Activated T-helper 1 cell treated with anti-CD3 and anti-CD28 coated beads, Interleukin-12 subunit alpha, Interleukin-12 subunit beta, Interleukin-2, Interleukin-4 antibody, amounts not matched to agents 30 ng/mL and 10 ng/mL and 1 ng/mL, durations not matched to agents 14 hours and 24 hours and 36 hours (primary cell): ENCODE measurements around the gene PTPRK. TPM values are rescaled to one million over a fixed set of nuclear protein-coding genes. Genes with fewer than 3 reads are reported as not detected.
"Not testable (repeated sequence)": the region's sequence is repeated elsewhere in the genome, so short reads cannot be mapped to it uniquely, and the experiment has no call there.

Experiments used
- DNase-seq: peaks from one replicate; pipeline ENCODE4 v3.0.0; 2021; ENCODE audit warnings: low spot score
- H3K27ac Mint-ChIP-seq: one replicate; pipeline ENCODE4 v1.8.0; 2021; ENCODE audit warnings: mild to moderate bottlenecking, mixed read lengths
- H3K27me3 Mint-ChIP-seq: one replicate; pipeline ENCODE4 v1.8.0; 2022; ENCODE audit warnings: mild to moderate bottlenecking, moderate library complexity, mixed read lengths; ENCODE audit not compliant: insufficient read depth
- H3K36me3 Mint-ChIP-seq: one replicate; pipeline ENCODE4 v1.8.0; 2021; ENCODE audit warnings: low read depth, mixed read lengths
- H3K4me1 Mint-ChIP-seq: one replicate; pipeline ENCODE4 v1.8.0; 2021; ENCODE audit warnings: low read depth, mixed read lengths
- H3K4me3 Mint-ChIP-seq: one replicate; pipeline ENCODE4 v1.8.0; 2021; ENCODE audit warnings: mild to moderate bottlenecking, moderate library complexity, mixed read lengths
- H3K9me3 Mint-ChIP-seq: one replicate; pipeline ENCODE4 v1.8.0; 2021; ENCODE audit warnings: mixed read lengths
- intact Hi-C: fragments of 100-400 bp; cut with micrococcal nuclease; formaldehyde crosslinking; loops from one replicate; pipeline ENCODE4 v1.15.1; 2024
- total RNA-seq: library from RNA; stranded (reverse); gene quantifications from 2 replicates; pipeline ENCODE4 v1.2.3, GENCODE V29; 2022

Gene PTPRK
- total RNA-seq, 1 donor from 2014 or later, result 3.2 TPM

DNA sequence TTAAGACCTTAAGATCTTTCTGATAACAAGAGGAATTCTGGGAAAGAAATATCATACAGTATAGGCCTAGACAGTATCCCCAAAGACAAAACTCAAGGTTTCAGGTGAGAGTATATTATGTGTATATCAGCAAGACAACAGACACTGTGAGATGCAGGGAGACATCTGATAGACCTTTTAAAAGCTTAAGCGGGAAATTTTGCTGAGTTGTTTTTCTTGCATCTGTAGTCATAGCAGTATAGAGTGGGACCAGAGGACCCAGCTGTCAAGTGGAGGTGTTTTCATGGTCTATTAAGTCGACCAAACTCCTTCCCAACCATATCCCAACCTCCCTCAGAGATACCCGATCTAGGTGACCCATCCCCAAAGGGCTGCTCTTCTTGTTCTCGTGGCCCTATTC, 521.4 kb downstream of the PTPRK start:
- Mint-ChIP-seq H3K36me3 (peaks cover 2% of the 10 kb centered on the region), H3K27me3 (no peaks in the 10 kb centered on the region), H3K9me3 (peaks cover 3% of the 10 kb centered on the region), H3K4me3 (no peak overlapping the region), H3K27ac (no peak overlapping the region), H3K4me1 (peaks cover 18% of the 10 kb centered on the region)
- intact Hi-C loops, result no loop called here
- DNase-seq, result no peak

DNA sequence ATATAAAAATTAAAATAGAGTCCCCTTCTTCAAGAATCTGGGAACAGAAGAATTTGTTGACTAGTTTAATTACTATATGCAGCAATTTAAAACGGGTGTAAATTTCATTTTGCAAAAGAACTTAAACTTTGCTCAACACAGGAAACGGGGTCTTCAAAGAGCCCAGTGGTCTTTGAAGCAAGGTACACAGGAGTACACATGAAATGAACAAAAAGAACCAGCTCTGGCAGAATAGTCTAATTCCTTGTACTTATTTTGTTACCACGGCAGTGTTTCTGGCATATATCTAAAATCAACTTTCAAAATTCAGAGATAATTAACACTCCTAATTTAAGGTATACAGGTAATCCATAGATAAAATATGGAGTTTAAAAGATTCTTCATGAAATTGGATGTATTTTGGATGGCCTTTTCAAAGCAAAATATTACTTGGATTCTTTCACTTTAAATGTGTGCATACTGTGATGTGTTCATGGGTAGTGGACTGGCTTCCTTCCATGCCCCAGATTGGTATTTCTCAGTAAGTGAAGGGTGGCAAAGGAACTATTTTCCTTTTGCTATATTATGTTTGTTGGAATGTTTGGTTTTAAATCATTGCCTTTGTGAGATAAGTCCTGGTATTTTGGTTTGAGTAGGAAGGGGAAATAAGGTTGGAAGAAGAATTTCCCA, 522.8 kb downstream of the PTPRK start:
- no peak overlapping the region for H3K27ac Mint-ChIP-seq
- intact Hi-C loops, result no loop called here
- H3K9me3 Mint-ChIP-seq, result peaks cover 3% of the 10 kb centered on the region
- peaks cover 2% of the 10 kb centered on the region for H3K36me3 Mint-ChIP-seq
- no peak for DNase-seq
- no peak overlapping the region for H3K4me3 Mint-ChIP-seq
- H3K27me3 Mint-ChIP-seq, result no peaks in the 10 kb centered on the region
- H3K4me1 Mint-ChIP-seq, result peaks cover 18% of the 10 kb centered on the region

DNA sequence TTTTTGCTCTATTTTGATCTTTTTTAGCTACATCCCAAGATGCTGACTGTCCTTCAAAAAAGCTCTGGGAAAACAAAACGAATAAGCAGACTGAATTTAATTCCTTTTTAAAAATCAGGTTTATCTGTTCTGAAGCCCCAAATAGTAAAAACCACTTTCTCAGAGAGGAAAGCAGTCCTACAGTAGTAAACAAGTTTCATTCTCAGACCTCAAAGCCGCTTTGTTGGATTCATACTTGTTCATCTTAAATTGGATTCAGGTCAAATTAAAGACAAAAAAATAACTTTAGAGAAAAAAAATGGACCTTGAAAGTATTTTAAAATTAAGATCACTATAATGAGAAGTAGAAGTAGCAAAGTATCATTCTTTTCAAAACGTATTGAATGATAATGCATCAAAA, 523.5 kb downstream of the PTPRK start:
- Mint-ChIP-seq H3K27me3 (no peaks in the 10 kb centered on the region), H3K4me3 (no peak overlapping the region), H3K27ac (no peak overlapping the region), H3K36me3 (peaks cover 2% of the 10 kb centered on the region), H3K4me1 (peaks cover 23% of the 10 kb centered on the region), H3K9me3 (peaks cover 3% of the 10 kb centered on the region)
- intact Hi-C loops, result no loop called here
- no peak for DNase-seq

DNA sequence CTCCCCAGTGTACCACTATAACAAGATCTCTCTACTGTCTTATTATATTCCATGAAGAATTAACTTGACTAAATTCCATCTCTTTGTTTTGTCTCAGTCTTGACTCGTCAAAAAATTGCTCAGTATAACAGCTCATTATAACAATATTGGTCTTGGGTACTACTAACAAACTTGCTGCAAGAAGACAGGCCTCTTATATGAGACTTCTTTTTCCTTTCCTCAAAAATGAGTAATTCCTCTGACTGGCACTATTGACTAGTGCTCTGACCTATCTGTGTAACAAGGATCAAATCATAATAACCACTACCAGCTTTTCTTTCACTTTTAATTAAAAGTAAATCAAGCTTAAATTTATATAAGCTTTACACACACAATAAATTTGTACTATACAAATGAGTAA, 528.3 kb downstream of the PTPRK start:
- Mint-ChIP-seq H3K9me3 (peaks cover 3% of the 10 kb centered on the region), H3K4me1 (peaks cover 18% of the 10 kb centered on the region), H3K27ac (no peak overlapping the region), H3K4me3 (no peak overlapping the region), H3K36me3 (peaks cover 3% of the 10 kb centered on the region), H3K27me3 (no peaks in the 10 kb centered on the region)
- DNase-seq, result no peak
- intact Hi-C loops, result no loop called here

DNA sequence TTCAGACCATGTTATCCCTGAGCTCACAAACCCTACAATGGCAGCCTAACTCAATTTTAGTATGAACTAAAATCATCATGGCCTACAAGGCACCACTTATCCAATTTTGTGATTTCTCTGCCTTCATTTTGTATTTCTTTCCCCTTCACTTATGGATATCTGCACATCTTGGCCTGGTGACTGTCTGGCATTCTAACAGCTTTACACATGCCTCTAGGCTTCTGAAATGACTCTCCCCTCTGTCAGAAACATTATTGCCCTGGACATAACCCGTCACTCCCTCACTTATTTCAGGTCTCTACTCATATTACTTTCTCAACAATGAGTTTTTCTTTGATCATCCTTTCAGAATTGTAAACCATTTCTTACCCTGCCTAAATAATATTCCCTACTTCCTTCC, 530.3 kb downstream of the PTPRK start:
- no peak overlapping the region for H3K27ac Mint-ChIP-seq
- no peaks in the 10 kb centered on the region for H3K27me3 Mint-ChIP-seq

DNA sequence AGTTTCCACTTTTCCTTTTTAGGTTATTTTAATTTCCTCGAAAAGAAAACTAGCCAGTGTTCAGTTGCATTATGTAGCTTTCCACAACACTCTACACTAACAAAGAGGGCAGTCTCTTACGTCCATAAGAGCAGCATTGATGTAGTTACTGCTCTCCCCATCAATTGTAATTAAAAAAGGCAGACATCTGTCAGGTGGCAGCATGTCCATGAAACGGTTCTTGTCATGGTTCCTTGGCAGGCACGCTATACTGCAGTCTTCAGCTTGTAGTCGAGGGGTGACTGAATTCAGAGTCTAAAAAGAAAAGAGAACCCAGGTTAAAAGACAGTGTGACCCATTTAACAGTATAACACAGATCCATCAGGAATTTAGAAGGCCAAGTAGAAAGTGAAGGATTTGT, 539.4 kb downstream of the PTPRK start:
- H3K36me3 Mint-ChIP-seq, result no peaks in the 10 kb centered on the region
- intact Hi-C loops, result no loop called here
- no peak overlapping the region for H3K27ac Mint-ChIP-seq
- H3K9me3 Mint-ChIP-seq, result no peaks in the 10 kb centered on the region
- peaks cover 18% of the 10 kb centered on the region for H3K4me1 Mint-ChIP-seq
- H3K27me3 Mint-ChIP-seq, result no peaks in the 10 kb centered on the region
- H3K4me3 Mint-ChIP-seq, result no peak overlapping the region
- DNase-seq, result no peak

More for the DNA sequence above, 530.3 kb downstream of the PTPRK start:
- DNase-seq, result no peak
- peaks cover 8% of the 10 kb centered on the region for H3K4me1 Mint-ChIP-seq
- H3K36me3 Mint-ChIP-seq, result peaks cover 3% of the 10 kb centered on the region
- intact Hi-C loops, result loop anchor here (2.0 kb wide), 1 partner anchor 17 kb away; no protein-coding TSS in a partner anchor
- H3K9me3 Mint-ChIP-seq, result peaks cover 3% of the 10 kb centered on the region
- no peak overlapping the region for H3K4me3 Mint-ChIP-seq

DNA sequence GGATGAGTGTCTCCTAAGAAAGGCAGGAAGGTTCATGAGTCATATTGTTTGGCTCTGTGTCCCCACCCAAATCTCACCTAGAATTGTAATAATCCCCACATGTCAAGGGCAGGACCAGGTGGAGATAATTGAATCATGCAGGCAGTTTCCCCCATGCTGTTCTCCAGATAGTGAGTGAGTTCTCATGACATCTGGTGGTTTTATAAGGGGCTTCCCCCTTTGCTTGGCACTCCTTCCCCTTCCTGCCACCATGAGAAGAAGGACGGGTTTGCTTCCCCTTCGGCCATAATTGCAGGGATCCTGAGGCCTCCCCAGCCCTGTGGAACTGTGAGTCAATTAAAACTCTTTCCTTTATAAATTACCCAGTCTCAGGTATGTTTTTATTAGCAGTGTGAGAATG, 542.2 kb downstream of the PTPRK start:
- intact Hi-C loops, result loop anchor here (10.0 kb wide), 2 partner anchors 277 to 683 kb away; no protein-coding TSS in a partner anchor
- H3K27me3 Mint-ChIP-seq, H3K36me3 Mint-ChIP-seq, H3K27ac Mint-ChIP-seq, DNase-seq, H3K9me3 Mint-ChIP-seq, H3K4me3 Mint-ChIP-seq: not testable (repeated sequence)
- H3K4me1 Mint-ChIP-seq, result peaks cover 30% of the 10 kb centered on the region

DNA sequence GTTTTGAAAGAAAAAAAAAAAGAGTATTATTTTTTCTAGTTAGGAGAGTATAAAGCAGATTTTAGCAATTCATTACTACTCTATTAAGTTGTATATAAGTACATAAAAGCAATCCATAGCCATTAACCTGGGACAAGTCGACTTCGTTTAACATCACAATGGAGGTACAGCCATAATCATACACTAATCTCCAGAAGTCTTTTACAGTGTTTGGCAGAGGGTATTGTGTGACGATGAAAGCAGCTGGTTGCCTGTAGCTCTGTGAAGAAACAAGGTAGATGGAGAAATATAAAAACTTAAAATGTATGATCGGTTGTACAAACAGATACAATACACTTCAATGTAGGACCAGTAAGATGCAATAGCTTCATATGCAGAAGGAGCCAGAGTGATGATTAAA, 543.6 kb downstream of the PTPRK start:
- Mint-ChIP-seq H3K27me3 (no peaks in the 10 kb centered on the region), H3K36me3 (peaks cover 7% of the 10 kb centered on the region), H3K9me3 (peaks cover 9% of the 10 kb centered on the region), H3K4me1 (peaks cover 44% of the 10 kb centered on the region), H3K27ac (no peak overlapping the region), H3K4me3 (no peak overlapping the region)
- no peak for DNase-seq
- intact Hi-C loops, result loop anchor here (10.0 kb wide), 2 partner anchors 278 to 682 kb away; no protein-coding TSS in a partner anchor

DNA sequence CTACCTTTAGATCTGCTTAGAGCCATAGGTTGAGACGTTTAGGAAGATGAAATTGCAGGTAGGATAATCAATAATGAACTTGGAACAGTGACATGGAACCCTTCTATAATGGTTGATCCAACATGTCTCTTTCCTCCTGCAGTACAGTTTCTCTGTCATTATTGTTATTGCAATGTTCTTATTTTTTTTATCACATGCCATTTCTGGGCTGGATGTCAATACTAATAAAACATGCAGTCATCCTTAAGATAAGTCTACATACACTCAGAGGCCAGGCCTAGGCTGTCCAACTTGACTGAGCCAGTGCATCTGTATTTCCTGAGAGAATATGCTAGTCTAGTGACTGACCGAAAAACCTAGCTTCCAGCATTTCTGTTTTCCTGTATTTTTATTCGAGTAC, 544.3 kb downstream of the PTPRK start:
- Mint-ChIP-seq H3K27ac (no peak overlapping the region), H3K27me3 (no peaks in the 10 kb centered on the region), H3K4me1 (peaks cover 51% of the 10 kb centered on the region), H3K9me3 (peaks cover 9% of the 10 kb centered on the region), H3K4me3 (no peak overlapping the region), H3K36me3 (peaks cover 7% of the 10 kb centered on the region)
- intact Hi-C loops, result loop anchor here (10.0 kb wide), 2 partner anchors 279 to 681 kb away; no protein-coding TSS in a partner anchor
- no peak for DNase-seq

DNA sequence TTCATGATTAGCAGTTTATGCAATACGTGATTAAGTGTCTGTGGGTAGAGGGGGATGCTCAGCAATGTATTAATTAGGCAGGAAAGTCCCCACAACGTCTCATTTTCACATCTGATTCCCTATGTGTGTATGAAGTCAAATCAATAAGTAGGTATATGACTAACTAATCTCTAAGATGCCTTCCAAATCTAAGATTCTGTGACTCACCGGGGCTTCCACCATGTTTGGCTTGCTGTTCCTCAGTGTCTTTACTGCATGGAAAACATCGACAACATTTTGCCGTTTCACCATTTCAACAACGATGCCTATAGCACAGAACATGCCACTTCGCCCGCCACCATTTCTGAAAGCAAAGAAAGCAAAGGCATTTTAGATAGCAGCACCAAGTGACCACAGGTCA, 547.6 kb downstream of the PTPRK start:
- Mint-ChIP-seq H3K27ac (peak overlapping the region; percentile 8), H3K9me3 (peaks cover 15% of the 10 kb centered on the region), H3K4me1 (peaks cover 67% of the 10 kb centered on the region), H3K4me3 (peak overlapping the region; percentile 84), H3K27me3 (no peaks in the 10 kb centered on the region), H3K36me3 (peaks cover 11% of the 10 kb centered on the region)
- DNase-seq, result no peak
- intact Hi-C loops, result loop anchor here (1.0 to 10.0 kb wide), 17 partner anchors 18 to 1518 kb away; partner anchors contain the start of gene PTPRK

DNA sequence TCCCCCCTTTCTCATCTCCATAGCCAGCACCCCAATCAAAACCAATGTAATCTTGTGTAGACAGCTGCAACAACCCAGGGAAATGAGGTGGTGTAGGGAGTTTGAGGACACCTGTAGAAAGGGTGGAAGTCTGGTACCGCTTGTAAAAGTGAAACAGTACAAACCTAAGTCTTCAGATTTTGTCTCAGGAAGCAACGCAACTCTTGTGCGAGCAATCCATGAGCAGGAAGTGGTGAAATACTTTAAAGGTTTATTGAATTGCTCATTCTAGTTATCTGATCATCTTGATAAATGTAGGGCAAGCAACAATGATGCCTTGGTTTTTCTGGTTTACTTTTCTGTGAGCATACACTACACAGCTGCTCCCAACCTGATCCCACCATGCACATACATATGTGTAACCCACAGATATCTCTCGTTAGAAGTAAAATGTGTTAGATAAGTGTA, 548.4 kb downstream of the PTPRK start:
- peak; percentile 63 for DNase-seq
- Mint-ChIP-seq H3K27ac (peak overlapping the region; percentile 95), H3K9me3 (peaks cover 19% of the 10 kb centered on the region), H3K36me3 (peaks cover 12% of the 10 kb centered on the region), H3K4me1 (peaks cover 67% of the 10 kb centered on the region), H3K4me3 (peak overlapping the region; percentile 84), H3K27me3 (no peaks in the 10 kb centered on the region)
- intact Hi-C loops, result loop anchor here (1.0 to 10.0 kb wide), 17 partner anchors 19 to 1519 kb away; partner anchors contain the start of gene PTPRK

DNA sequence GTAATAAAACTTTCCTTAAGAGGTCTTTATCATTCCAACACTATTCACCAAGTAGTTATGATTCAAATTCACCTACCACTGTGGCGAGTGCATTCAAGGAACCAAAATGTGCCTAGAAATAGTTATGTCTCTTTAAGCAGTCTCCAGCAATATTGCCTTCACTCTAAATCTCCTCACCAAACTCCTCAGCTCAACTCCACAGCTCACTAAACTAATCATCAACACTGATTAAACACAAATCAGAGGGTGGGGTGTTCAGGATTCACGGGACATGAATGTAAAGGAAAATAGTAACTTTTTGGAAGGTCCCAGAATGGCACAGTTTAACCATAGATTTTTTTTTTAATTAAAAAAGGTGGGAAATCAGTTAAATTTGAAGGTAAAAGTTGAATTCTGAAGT, 549.0 kb downstream of the PTPRK start:
- Mint-ChIP-seq H3K27ac (peak overlapping the region; percentile 95), H3K4me3 (peak overlapping the region; percentile 84), H3K27me3 (no peaks in the 10 kb centered on the region), H3K9me3 (peaks cover 24% of the 10 kb centered on the region), H3K4me1 (peaks cover 69% of the 10 kb centered on the region), H3K36me3 (peaks cover 17% of the 10 kb centered on the region)
- no peak for DNase-seq
- intact Hi-C loops, result loop anchor here (5.0 to 10.0 kb wide), 3 partner anchors 283 to 686 kb away; no protein-coding TSS in a partner anchor

DNA sequence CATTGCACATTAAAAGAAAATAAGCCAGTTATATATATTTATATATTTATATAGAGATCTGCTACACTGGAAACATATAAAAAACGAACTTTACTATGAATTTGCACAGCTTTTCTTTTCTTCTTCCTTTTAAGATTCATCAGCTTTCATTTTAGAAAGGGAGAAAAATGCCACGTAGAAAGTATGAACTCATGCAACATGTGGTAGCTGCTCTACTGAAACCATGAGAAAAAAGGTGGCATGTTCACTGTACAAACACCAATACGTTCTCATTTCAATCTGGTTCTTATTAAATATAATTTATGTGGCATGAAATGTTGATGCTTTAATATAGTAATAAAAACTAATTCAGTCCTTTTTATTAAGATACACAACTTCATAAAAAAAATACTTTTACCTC, 550.7 kb downstream of the PTPRK start:
- Mint-ChIP-seq H3K9me3 (peaks cover 30% of the 10 kb centered on the region), H3K36me3 (peaks cover 21% of the 10 kb centered on the region), H3K4me1 (peaks cover 69% of the 10 kb centered on the region), H3K27ac (peak overlapping the region; percentile 91), H3K4me3 (peak overlapping the region; percentile 77), H3K27me3 (no peaks in the 10 kb centered on the region)
- no peak for DNase-seq
- intact Hi-C loops, result loop anchor here (5.0 to 10.0 kb wide), 3 partner anchors 285 to 688 kb away; no protein-coding TSS in a partner anchor
